ENCODE data around the gene ASB18. TPM values are rescaled to one million over a fixed set of nuclear protein-coding genes. Genes with fewer than 3 reads are reported as not detected.

The ASB18 gene
- total RNA-seq, 3 donors from 2014 or later, result not detected

DNA sequence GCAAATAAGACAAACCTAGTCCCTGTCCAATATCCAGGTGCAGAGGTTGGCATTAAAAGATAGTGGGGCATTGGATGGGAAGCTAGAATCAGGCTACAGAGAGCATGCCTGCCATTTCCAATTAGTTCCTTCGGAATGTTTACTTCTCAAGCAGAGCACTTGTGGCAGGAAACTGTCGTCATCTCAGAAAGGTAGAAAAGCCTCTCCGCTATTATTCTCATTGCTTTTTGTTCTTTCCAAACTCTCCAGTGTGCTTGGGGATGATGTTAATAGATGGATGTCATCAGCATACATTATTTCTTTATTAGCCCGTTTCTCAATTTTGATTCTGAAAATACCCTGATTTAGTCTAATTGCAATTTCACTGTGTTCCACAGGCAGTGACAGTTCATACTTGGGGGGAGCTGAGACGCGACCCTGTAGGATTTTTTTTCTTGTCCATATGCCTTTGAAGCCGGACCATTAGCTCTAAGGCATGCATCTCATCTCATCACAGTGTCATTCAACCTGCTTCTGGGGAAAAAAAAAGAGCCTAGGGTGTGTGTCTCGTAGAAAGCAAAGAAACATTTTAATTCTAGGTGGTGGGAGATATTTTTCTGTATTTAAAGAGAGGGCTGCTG lies 7.7 kb downstream of the ASB18 start:
- ATAC-seq (no peak), DNase-seq (no peak)
- Histone ChIP-seq H3K9me3 (no peaks in the 10 kb centered on the region), H3K36me3 (ENCODE audit: low read depth) (no peaks in the 10 kb centered on the region), H3K4me1 (ENCODE audit: low read depth) (no peaks in the 10 kb centered on the region), H3K4me3 (no peak overlapping the region)
- TF ChIP-seq, protein P1, sequence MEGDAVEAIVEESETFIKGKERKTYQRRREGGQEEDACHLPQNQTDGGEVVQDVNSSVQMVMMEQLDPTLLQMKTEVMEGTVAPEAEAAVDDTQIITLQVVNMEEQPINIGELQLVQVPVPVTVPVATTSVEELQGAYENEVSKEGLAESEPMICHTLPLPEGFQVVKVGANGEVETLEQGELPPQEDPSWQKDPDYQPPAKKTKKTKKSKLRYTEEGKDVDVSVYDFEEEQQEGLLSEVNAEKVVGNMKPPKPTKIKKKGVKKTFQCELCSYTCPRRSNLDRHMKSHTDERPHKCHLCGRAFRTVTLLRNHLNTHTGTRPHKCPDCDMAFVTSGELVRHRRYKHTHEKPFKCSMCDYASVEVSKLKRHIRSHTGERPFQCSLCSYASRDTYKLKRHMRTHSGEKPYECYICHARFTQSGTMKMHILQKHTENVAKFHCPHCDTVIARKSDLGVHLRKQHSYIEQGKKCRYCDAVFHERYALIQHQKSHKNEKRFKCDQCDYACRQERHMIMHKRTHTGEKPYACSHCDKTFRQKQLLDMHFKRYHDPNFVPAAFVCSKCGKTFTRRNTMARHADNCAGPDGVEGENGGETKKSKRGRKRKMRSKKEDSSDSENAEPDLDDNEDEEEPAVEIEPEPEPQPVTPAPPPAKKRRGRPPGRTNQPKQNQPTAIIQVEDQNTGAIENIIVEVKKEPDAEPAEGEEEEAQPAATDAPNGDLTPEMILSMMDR (IDR thresholded peaks at IDR 0.05), result no peak
- intact Hi-C loops (cut with DNase I, micrococcal nuclease), result no loop called here

DNA sequence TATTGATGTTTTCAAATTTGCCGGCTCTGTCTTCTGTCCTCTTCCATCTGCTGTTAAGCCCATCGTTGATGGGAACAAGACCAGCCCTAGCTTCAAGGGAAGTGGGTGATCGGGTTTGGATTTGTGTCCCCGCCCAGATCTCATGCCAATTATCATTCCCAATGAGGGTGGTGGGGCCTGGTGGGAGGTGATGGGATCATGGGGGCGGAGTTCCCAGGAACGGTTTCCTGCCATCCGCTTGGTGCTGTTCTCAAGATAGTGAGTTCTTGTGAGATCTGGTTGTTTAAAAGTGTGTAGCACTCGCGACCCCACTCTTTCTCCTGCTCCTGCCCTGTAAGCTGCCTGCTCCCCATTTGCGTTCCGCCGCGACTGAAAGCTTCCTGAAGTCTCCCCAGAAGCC lies 9.5 kb downstream of the ASB18 start:
- intact Hi-C loops (cut with DNase I, micrococcal nuclease), result no loop called here
- Histone ChIP-seq H3K36me3 (ENCODE audit: low read depth) (no peaks in the 10 kb centered on the region), H3K4me1 (ENCODE audit: low read depth) (no peaks in the 10 kb centered on the region), H3K9me3 (no peaks in the 10 kb centered on the region), H3K4me3 (no peak overlapping the region)
- ATAC-seq (no peak), DNase-seq (no peak)
- TF ChIP-seq, protein P1 (IDR thresholded peaks at IDR 0.05), result no peak

- ATAC-seq (no peak), DNase-seq (no peak)
- Histone ChIP-seq H3K36me3 (ENCODE audit: low read depth) (no peaks in the 10 kb centered on the region), H3K4me3 (no peak overlapping the region), H3K4me1 (ENCODE audit: low read depth) (no peaks in the 10 kb centered on the region), H3K9me3 (no peaks in the 10 kb centered on the region)
- intact Hi-C loops (cut with DNase I, micrococcal nuclease), result no loop called here
- TF ChIP-seq, protein P1 (IDR thresholded peaks at IDR 0.05), result no peak
Measured at GRCh38 chr2:236254001-236254400, 10.2 kb downstream of the ASB18 start.

GRCh38 chr2:236252602-236253001 lies 11.6 kb downstream of the ASB18 start:
- intact Hi-C loops (cut with DNase I, micrococcal nuclease), result no loop called here
- H3K36me3 ChIP-seq (ENCODE audit: low read depth), result no peaks in the 10 kb centered on the region
- ATAC-seq, result no peak

GRCh38 chr2:236250909-236251579 lies 13.2 kb downstream of the ASB18 start:
- Histone ChIP-seq H3K36me3 (ENCODE audit: low read depth) (no peaks in the 10 kb centered on the region), H3K9me3 (no peaks in the 10 kb centered on the region), H3K4me3 (no peak overlapping the region), H3K4me1 (ENCODE audit: low read depth) (no peaks in the 10 kb centered on the region)
- ATAC-seq, result no peak
- intact Hi-C loops (cut with DNase I, micrococcal nuclease), result no loop called here
- TF ChIP-seq, protein P1 (IDR thresholded peaks at IDR 0.05), result no peak
- no peak for DNase-seq

More at GRCh38 chr2:236252602-236253001, 11.6 kb downstream of the ASB18 start:
- no peaks in the 10 kb centered on the region for H3K4me1 ChIP-seq (ENCODE audit: low read depth)
- TF ChIP-seq, protein P1 (IDR thresholded peaks at IDR 0.05), result no peak
- no peaks in the 10 kb centered on the region for H3K9me3 ChIP-seq
- DNase-seq, result no peak
- no peak overlapping the region for H3K4me3 ChIP-seq
